Central memory CD8-positive, alpha-beta T cell (primary cell): ENCODE data around the gene TBC1D8B.
"Not testable (repeated sequence)": the region's sequence is repeated elsewhere in the genome, so short reads cannot be mapped to it uniquely, and the experiment has no call there.

Experiments used
- ATAC-seq: fragments of 150-1000 bp; cut with Tn5 transposase; replicated peaks from 2 replicates; pipeline ENCODE4 v1.10.0; 2022; ENCODE audit warnings: mild to moderate bottlenecking, moderate FRiP score, moderate number of reproducible peaks; ENCODE audit not compliant: poor library complexity, severe bottlenecking; ENCODE audit errors: extremely low read depth
- DNase-seq, 2 donors: peaks; one replicate each; pipeline ENCODE4 v3.0.0; 2021; ENCODE audit warnings: low spot score in 2 of 2
- H3K27ac Mint-ChIP-seq: one replicate; pipeline ENCODE4 v1.8.0; 2022; ENCODE audit warnings: low read depth, mild to moderate bottlenecking, moderate library complexity, mixed read lengths
- H3K27me3 Mint-ChIP-seq: one replicate; pipeline ENCODE4 v1.8.0; 2022; ENCODE audit warnings: mixed read lengths
- H3K36me3 Mint-ChIP-seq: one replicate; pipeline ENCODE4 v1.8.0; 2022; ENCODE audit warnings: mild to moderate bottlenecking, moderate library complexity, mixed read lengths; ENCODE audit not compliant: insufficient read depth
- H3K4me1 Mint-ChIP-seq: one replicate; pipeline ENCODE4 v1.8.0; 2022; ENCODE audit warnings: mixed read lengths
- H3K4me3 Mint-ChIP-seq: one replicate; pipeline ENCODE4 v1.8.0; 2022; ENCODE audit warnings: mild to moderate bottlenecking, moderate library complexity, mixed read lengths
- H3K9me3 Mint-ChIP-seq: one replicate; pipeline ENCODE4 v1.8.0; 2022; ENCODE audit warnings: mixed read lengths

The TBC1D8B gene

DNA sequence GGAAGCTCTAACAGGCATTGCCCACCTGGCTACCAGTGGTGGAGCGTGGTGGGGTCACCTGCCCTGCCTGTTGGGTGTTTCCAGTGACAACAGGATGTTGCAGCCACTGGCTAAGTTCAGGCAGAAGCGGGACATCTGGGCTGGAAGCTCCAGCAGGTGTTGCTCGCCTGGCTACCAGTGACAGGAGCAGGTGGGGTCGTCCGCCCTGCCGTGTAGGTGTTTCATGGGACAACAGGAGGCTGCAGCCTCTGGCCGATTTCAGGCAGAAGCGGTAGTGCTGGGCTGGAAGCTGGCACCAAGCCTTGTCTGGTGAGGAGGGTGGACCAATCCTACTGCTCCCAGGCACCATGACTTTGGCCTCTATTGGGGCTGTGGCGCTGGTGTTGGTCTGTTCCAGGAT lies 61.2 kb downstream of the TBC1D8B start:
- H3K27me3 Mint-ChIP-seq = peaks cover 26% of the 10 kb centered on the region
- no peak overlapping the region for H3K27ac Mint-ChIP-seq
- no peak overlapping the region for H3K4me3 Mint-ChIP-seq
- ATAC-seq (no peak), DNase-seq (no peak)
- no peaks in the 10 kb centered on the region for H3K9me3 Mint-ChIP-seq
- H3K36me3 Mint-ChIP-seq = no peaks in the 10 kb centered on the region
- no peaks in the 10 kb centered on the region for H3K4me1 Mint-ChIP-seq

DNA sequence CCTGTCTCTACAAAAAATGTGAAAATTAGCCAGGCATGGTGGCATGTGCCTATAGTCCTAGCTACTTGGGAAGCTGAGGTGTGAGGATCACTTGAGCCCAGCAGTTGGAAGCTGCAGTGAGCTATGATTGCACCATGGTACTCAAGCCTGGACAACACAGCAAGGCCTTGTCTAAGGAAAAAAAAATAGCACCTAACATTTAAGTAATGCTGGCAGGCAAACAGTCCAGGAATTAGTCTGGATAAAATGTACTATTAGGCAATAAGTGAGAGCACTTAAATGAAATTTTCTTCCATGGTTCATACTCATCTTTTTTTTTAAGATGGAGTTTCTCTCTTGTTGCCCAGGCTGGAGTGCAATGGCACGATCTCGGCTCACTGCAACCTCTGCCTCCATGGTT lies 70.3 kb downstream of the TBC1D8B start:
- H3K27me3 Mint-ChIP-seq = peaks cover 16% of the 10 kb centered on the region
- not testable (repeated sequence) for ATAC-seq, H3K27ac Mint-ChIP-seq, H3K36me3 Mint-ChIP-seq, H3K4me3 Mint-ChIP-seq, H3K9me3 Mint-ChIP-seq, H3K4me1 Mint-ChIP-seq, DNase-seq

DNA sequence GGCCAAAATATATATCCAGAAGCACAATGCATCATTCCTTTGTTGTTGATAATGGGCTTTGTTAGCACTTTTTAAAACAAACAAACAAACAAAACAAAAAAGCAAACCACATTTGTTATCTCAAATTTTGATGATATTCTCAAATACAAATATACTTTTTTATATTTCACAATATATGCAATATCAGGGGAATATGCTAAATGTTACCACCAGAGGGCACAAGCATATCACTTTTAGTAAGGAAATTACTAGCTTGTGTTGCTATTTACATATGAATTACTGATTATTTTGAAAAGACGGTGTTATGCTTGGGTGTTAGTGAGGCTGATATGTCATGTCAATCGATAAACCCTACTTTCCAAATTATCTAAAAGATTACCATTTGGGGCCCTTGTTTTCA lies 71.6 kb downstream of the TBC1D8B start:
- peaks cover 29% of the 10 kb centered on the region for H3K27me3 Mint-ChIP-seq

DNA sequence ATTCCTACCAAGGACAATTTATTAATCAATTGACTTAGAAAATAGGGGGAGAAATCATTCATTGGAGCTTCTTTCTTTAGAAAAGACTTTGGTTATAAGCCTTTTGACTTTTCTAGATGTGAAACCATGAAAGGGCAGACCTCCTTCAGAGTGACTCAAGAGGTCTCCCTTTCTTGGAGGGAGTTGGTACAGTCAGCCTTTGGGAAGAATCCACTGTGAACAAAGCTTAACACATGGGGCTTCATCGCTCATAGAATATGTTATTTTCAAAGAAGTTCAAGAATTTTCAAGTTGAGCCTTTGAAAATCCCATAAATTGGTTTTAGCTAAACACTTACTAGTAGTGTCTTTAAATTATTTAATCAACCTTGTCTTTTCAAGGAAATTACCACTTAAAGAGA lies 72.7 kb downstream of the TBC1D8B start:
- peaks cover 40% of the 10 kb centered on the region for H3K27me3 Mint-ChIP-seq
- H3K27ac Mint-ChIP-seq = no peak overlapping the region
- ATAC-seq (no peak), DNase-seq (no peak)
- H3K36me3 Mint-ChIP-seq = no peaks in the 10 kb centered on the region
- no peaks in the 10 kb centered on the region for H3K4me1 Mint-ChIP-seq
- no peaks in the 10 kb centered on the region for H3K9me3 Mint-ChIP-seq
- H3K4me3 Mint-ChIP-seq = no peak overlapping the region

More for the DNA sequence above, 71.6 kb downstream of the TBC1D8B start:
- Mint-ChIP-seq H3K4me1 (no peaks in the 10 kb centered on the region), H3K36me3 (no peaks in the 10 kb centered on the region), H3K9me3 (no peaks in the 10 kb centered on the region), H3K4me3 (no peak overlapping the region), H3K27ac (no peak overlapping the region)
- DNase-seq (no peak), ATAC-seq (no peak)

DNA sequence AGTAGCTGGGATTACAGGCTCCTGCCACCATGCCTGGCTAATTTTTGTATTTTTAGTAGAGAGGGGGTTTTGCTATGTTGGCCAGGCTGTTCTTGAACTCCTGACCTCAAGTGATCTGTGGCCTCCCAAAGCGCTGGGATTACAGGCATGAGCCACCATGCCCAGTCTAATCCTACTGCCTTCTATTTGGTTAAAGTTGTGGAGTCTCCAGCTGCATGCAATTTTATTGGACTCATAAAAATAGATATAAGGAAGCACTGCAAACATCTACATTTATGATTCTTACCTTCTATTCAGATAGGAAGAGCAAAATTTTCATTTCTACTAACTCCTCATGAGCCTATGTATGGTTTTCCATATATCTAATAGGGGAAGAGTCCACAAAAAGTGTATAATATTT lies 87.0 kb downstream of the TBC1D8B start:
- H3K4me3 Mint-ChIP-seq = no peak overlapping the region
- DNase-seq (no peak), ATAC-seq (no peak)
- no peaks in the 10 kb centered on the region for H3K36me3 Mint-ChIP-seq
- H3K27ac Mint-ChIP-seq = no peak overlapping the region
- no peaks in the 10 kb centered on the region for H3K4me1 Mint-ChIP-seq
- H3K27me3 Mint-ChIP-seq = peaks cover 18% of the 10 kb centered on the region
- no peaks in the 10 kb centered on the region for H3K9me3 Mint-ChIP-seq

DNA sequence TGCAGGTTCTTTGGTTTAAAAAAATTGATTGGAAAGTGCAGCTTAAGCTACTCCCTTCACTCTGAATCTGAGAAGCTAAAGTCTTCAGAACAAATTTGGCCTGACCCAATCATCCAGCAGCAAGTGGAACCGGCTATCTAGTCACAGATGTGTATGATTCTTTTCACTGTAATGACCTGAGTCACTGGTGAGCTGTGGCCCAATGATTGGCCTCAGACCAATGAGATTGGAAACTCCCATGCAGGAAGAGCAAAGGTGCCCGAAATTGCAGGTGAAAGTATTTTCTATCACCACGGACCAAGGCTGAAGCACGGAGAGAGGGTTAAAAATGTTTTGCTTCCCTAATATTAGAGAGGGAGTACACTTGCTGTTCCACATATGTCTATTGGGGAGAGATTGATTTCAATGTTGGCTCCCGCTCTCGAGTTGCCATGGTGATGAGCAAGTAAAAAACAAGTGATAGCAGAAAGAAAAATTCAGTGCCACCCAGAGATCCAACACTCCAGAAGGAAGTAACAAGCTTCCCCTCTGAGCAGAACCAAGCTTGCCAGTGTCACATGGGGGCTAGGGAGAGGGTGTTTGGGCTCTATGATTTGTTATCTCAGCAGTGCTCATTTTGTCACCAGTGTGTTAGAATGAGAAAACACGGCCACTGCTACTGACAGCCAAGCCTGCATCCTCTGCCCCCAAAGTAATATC lies 89.4 kb downstream of the TBC1D8B start:
- no peak for DNase-seq
- no peak overlapping the region for H3K27ac Mint-ChIP-seq
- H3K4me1 Mint-ChIP-seq = no peaks in the 10 kb centered on the region
- H3K27me3 Mint-ChIP-seq = peaks cover 16% of the 10 kb centered on the region
- H3K4me3 Mint-ChIP-seq = no peak overlapping the region
- H3K9me3 Mint-ChIP-seq = no peaks in the 10 kb centered on the region
- ATAC-seq = no peak
- no peaks in the 10 kb centered on the region for H3K36me3 Mint-ChIP-seq

DNA sequence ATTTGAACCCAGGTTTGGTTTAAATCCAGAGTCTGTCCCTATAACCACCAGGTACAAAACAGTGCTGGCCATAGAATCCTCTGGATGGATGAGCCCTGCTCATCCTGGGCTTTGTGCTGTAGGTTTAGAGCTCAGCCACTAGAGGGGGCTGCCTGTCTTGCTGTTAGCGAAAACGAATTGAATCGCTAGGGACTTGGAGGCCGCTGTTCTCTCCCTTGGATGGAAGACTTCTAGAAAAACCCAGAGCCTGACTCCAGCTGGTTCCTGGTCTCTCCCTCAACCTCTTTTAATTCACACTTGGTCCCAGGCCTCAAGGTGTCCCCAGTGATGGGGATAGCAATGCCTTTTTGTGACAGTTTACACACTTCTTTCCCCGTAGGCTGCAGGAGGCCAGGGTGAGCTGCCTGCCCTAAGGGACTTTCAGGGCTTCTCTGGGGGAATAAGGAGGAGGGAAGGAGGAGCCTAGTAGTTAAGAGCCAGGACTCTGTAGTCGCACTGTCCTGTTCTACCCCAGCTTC lies 92.0 kb downstream of the TBC1D8B start:
- no peaks in the 10 kb centered on the region for H3K9me3 Mint-ChIP-seq
- no peak for ATAC-seq
- no peak overlapping the region for H3K4me3 Mint-ChIP-seq
- no peaks in the 10 kb centered on the region for H3K4me1 Mint-ChIP-seq
- H3K27me3 Mint-ChIP-seq = peaks cover 16% of the 10 kb centered on the region
- H3K36me3 Mint-ChIP-seq = no peaks in the 10 kb centered on the region
- no peak overlapping the region for H3K27ac Mint-ChIP-seq
- peak; percentile 10 to 17 for DNase-seq

DNA sequence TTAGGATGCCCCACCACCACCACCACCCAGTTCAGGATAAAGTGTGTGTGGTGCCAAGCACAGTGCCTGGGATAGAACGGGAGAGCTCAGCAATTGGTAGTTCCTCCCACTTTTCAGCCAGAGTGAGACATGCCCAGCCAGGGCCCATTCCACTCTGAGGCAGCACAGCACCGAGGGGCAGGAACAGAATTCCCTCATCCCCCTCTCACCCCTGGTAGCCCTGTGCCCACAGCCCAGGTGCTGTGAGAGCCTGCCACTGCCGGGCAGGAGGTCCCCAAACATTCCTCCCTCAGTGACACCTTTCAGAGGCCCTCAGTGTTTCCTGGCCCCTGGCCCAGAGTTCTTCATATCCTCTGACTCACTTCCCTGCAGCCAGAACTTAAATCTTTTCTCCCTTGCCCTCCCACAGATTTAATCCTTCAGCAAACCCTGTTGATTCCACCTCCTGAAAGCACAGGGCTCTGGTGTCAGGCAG lies 92.5 kb downstream of the TBC1D8B start:
- H3K4me3 Mint-ChIP-seq = no peak overlapping the region
- no peaks in the 10 kb centered on the region for H3K9me3 Mint-ChIP-seq
- no peak for DNase-seq
- no peak for ATAC-seq
- H3K27me3 Mint-ChIP-seq = peaks cover 16% of the 10 kb centered on the region
- no peaks in the 10 kb centered on the region for H3K36me3 Mint-ChIP-seq
- H3K4me1 Mint-ChIP-seq = no peaks in the 10 kb centered on the region
- H3K27ac Mint-ChIP-seq = no peak overlapping the region

DNA sequence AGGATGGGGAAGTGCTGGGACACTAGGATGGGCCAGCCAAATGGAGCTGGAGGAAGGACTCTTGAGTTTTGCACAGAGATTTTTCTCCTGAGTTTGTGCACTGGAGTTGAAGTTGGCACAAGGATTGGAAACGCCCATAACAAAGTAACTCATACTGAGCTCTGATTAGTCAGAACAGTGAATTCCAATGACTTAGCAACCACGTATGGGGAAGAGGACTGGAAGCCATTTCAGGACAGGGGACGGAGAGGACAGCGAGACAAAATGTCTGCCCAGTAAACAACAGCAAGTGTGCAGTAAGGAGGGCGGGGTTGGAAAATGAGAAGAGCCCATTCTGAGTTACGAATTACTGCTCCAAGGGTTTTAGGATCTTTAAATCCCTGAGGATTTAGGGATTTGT lies 94.8 kb downstream of the TBC1D8B start:
- no peak for ATAC-seq
- DNase-seq = no peak
- H3K9me3 Mint-ChIP-seq = no peaks in the 10 kb centered on the region
- H3K4me3 Mint-ChIP-seq = no peak overlapping the region
- H3K36me3 Mint-ChIP-seq = no peaks in the 10 kb centered on the region
- no peaks in the 10 kb centered on the region for H3K4me1 Mint-ChIP-seq
- no peak overlapping the region for H3K27ac Mint-ChIP-seq
- H3K27me3 Mint-ChIP-seq = peaks cover 7% of the 10 kb centered on the region

DNA sequence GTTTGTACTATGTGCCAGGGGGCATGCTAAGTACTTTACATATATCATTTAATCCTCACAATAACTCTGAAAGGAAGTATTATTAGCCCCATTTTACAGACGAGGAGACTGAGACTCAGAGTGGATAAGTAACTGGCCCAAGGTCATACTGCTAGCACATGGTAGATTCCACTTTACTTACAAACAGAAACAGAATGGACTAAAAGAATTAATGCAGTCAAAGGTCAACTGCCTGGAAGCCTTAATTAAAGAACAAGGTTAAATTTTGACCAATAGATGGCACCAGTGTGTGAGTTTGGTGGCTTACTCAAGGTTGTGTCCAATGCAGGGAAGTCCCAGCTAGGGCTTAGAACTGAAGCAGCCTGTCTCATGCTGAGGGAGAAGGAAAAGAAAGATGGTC lies 96.0 kb downstream of the TBC1D8B start:
- H3K27me3 Mint-ChIP-seq = peaks cover 2% of the 10 kb centered on the region
- H3K4me3 Mint-ChIP-seq = no peak overlapping the region
- DNase-seq (no peak), ATAC-seq (no peak)
- no peaks in the 10 kb centered on the region for H3K36me3 Mint-ChIP-seq
- no peaks in the 10 kb centered on the region for H3K4me1 Mint-ChIP-seq
- H3K9me3 Mint-ChIP-seq = no peaks in the 10 kb centered on the region
- no peak overlapping the region for H3K27ac Mint-ChIP-seq

DNA sequence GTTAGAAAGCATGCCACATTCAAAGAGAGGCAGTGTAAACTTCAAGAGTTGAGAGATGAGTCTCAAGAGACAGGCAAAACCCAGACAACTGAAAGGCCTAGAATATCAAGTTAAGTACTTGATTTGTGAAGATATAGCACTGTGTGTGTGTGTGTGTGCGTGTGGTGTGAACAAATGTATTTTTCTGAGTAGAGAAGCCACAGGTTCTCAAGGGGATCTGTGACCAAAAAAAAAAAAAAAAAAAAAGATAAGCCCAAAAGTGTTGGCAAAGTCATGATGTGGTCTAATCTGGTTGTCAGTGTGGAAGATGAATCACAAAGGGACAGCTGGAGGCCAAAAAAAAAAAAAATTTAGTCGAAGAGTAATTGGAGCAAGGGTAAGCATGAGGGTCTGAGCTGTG lies 96.8 kb downstream of the TBC1D8B start:
- Mint-ChIP-seq H3K36me3 (no peaks in the 10 kb centered on the region), H3K27me3 (no peaks in the 10 kb centered on the region), H3K9me3 (no peaks in the 10 kb centered on the region), H3K4me1 (no peaks in the 10 kb centered on the region), H3K27ac (no peak overlapping the region), H3K4me3 (no peak overlapping the region)
- no peak for DNase-seq
- no peak for ATAC-seq

DNA sequence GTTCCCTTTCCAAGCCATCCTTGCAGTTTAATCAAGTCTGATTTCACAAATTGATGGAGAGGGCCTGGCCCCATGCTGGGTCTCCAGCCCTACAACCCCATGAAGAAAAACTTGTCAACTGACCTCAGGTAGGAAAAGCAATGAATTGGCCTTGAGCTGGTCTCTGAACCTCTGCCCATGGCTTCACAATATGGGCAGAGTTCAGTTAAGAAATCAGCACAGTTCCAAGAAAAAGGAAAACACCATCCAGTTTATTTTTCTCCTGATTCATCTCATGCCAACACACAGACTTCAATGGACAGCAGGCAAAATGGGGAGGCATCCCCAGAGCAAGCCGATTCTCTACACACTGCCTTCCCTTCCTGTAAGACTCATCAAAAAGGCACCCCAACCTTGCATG lies 97.4 kb downstream of the TBC1D8B start:
- DNase-seq = no peak
- no peaks in the 10 kb centered on the region for H3K4me1 Mint-ChIP-seq
- no peak overlapping the region for H3K27ac Mint-ChIP-seq
- no peaks in the 10 kb centered on the region for H3K36me3 Mint-ChIP-seq
- no peak overlapping the region for H3K4me3 Mint-ChIP-seq
- H3K9me3 Mint-ChIP-seq = no peaks in the 10 kb centered on the region
- no peak for ATAC-seq
- no peaks in the 10 kb centered on the region for H3K27me3 Mint-ChIP-seq

DNA sequence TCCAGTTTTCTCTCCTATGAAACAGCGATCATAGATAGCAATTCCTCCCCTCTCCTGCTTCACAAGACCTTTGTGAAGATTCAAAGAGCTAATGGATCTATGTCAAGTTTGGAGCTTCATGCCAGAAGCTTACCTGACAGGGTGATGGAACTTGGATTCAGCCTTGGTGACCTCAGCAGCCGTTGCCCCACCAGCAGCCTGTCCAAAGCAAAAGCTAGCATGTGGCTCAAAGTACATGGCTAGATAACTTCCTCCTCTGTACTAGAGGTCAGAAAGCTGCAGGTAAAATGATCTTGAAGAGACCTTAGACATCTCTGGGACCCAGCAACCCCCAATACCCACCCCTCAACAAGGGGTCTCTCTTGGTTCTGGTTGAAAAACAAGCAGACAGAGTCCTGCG lies 98.9 kb downstream of the TBC1D8B start:
- DNase-seq (no peak), ATAC-seq (no peak)
- H3K27me3 Mint-ChIP-seq = no peaks in the 10 kb centered on the region
- no peak overlapping the region for H3K4me3 Mint-ChIP-seq
- H3K27ac Mint-ChIP-seq = no peak overlapping the region
- H3K9me3 Mint-ChIP-seq = no peaks in the 10 kb centered on the region
- H3K4me1 Mint-ChIP-seq = no peaks in the 10 kb centered on the region
- no peaks in the 10 kb centered on the region for H3K36me3 Mint-ChIP-seq
